IMR-90 (cell line): ENCODE results near the gene NEURL2. TPM values are rescaled to one million over a fixed set of nuclear protein-coding genes. Genes with fewer than 3 reads are reported as not detected.

Source experiments
- ATAC-seq: fragments of 200-7000 bp; cut with Tn5 transposase; 2 replicates; pipeline ENCODE4 v1.9.1; 2020; ENCODE audit warnings: low read depth, mild to moderate bottlenecking, moderate library complexity
- BruUV-seq: library from RNA; stranded (reverse); fragments of 400-500 nt; replicated peaks from 2 replicates; lab custom pipeline; 2021; lab: Mats Ljungman, UMichigan
- CTCF ChIA-PET: fragments of 300-600 bp; formaldehyde crosslinking; extraction: SDS; loops from one replicate; lab custom pipeline; 2021; ENCODE audit warnings: antibody characterized with exemption; lab: Yijun Ruan, JAX
- POLR2A ChIA-PET: fragments of 300-600 bp; sonication (Branson Sonifier 250); formaldehyde crosslinking; loops from one replicate; lab custom pipeline; 2022; ENCODE audit warnings: antibody characterized with exemption; ENCODE audit not compliant: unreplicated experiment; lab: Charles Lee
- DNase-seq: peaks from one replicate; pipeline ENCODE4 v3.0.0; 2013
- H2AFZ ChIP-seq: replicated peaks from 2 replicates; pipeline ENCODE3; 2013; ENCODE audit warnings: low read length, mild to moderate bottlenecking; ENCODE audit not compliant: poor library complexity
- H2AK5ac ChIP-seq: 2 replicates; pipeline ENCODE4 v1.6.1; 2013; ENCODE audit warnings: low read depth, low read length, inconsistent platforms
- H2AK9ac ChIP-seq: replicated peaks from 2 replicates; pipeline ENCODE3; 2013; ENCODE audit warnings: mild to moderate bottlenecking, low read depth, low read length, moderate library complexity; ENCODE audit not compliant: poor library complexity
- H2BK120ac ChIP-seq: 2 replicates; pipeline ENCODE4 v1.6.1; 2013; ENCODE audit warnings: low read depth, low read length, inconsistent platforms
- H2BK15ac ChIP-seq: 3 replicates; pipeline ENCODE4 v1.6.1; 2013; ENCODE audit warnings: low read depth, low read length, inconsistent platforms
- H2BK20ac ChIP-seq: 2 replicates; pipeline ENCODE4 v1.6.1; 2013; ENCODE audit warnings: low read depth, mild to moderate bottlenecking, inconsistent platforms, low read length, moderate library complexity
- H2BK5ac ChIP-seq: 2 replicates; pipeline ENCODE4 v1.6.1; 2013; ENCODE audit warnings: mild to moderate bottlenecking, low read depth, low read length, inconsistent platforms; ENCODE audit not compliant: poor library complexity, severe bottlenecking
- H3K14ac ChIP-seq: replicated peaks from 2 replicates; pipeline ENCODE4 v1.6.1; 2013; ENCODE audit warnings: low read depth, low read length, inconsistent platforms
- H3K18ac ChIP-seq: 2 replicates; pipeline ENCODE4 v1.6.1; 2013; ENCODE audit warnings: low read depth, low read length, control low read depth
- H3K23ac ChIP-seq: 2 replicates; pipeline ENCODE4 v1.6.1; 2013; ENCODE audit warnings: low read depth, low read length, inconsistent platforms
- H3K27ac ChIP-seq: 2 replicates; pipeline ENCODE4 v1.5.1; 2013; ENCODE audit warnings: mild to moderate bottlenecking, control low read depth, low read length; ENCODE audit not compliant: insufficient read depth
- H3K27me3 ChIP-seq: 2 replicates; pipeline ENCODE4 v1.6.1; 2013; ENCODE audit warnings: low read length; ENCODE audit not compliant: control insufficient read depth, insufficient read depth
- H3K36me3 ChIP-seq: 2 replicates; pipeline ENCODE4 v1.6.1; 2013; ENCODE audit warnings: low read length, mixed read lengths; ENCODE audit not compliant: control insufficient read depth, insufficient read depth
- H3K4ac ChIP-seq: 2 replicates; pipeline ENCODE4 v1.6.1; 2013; ENCODE audit warnings: low read depth, low read length, inconsistent platforms
- H3K4me1 ChIP-seq: 2 replicates; pipeline ENCODE4 v1.6.1; 2013; ENCODE audit warnings: low read length, mixed read lengths; ENCODE audit not compliant: control insufficient read depth, insufficient read depth
- H3K4me2 ChIP-seq: 2 replicates; pipeline ENCODE4 v1.6.1; 2013; ENCODE audit warnings: low read depth, mild to moderate bottlenecking, control low read depth, low read length, moderate library complexity
- H3K4me3 ChIP-seq: 2 replicates; pipeline ENCODE4 v1.5.1; 2013; ENCODE audit warnings: low read depth, mild to moderate bottlenecking, control low read depth, low read length, moderate library complexity; ENCODE audit not compliant: insufficient read depth
- H3K56ac ChIP-seq: 2 replicates; pipeline ENCODE4 v1.6.1; 2013; ENCODE audit warnings: low read length, inconsistent platforms; ENCODE audit not compliant: insufficient read depth; ENCODE audit errors: extremely low read depth
- H3K79me1 ChIP-seq, 2 experiments: 2 replicates each; pipeline ENCODE4 v1.6.1; 2013; ENCODE audit warnings: low read length in 2 of 2, inconsistent platforms in 1 of 2, low read depth in 1 of 2
- H3K9ac ChIP-seq: 2 replicates; pipeline ENCODE4 v1.6.1; 2013; ENCODE audit warnings: low read depth, low read length, control low read depth
- H3K9me1 ChIP-seq: 2 replicates; pipeline ENCODE4 v1.6.1; 2013; ENCODE audit warnings: low read length, inconsistent platforms; ENCODE audit not compliant: insufficient read depth
- H3K9me3 ChIP-seq: 2 replicates; pipeline ENCODE4 v1.6.1; 2013; ENCODE audit warnings: low read length; ENCODE audit not compliant: control insufficient read depth, insufficient read depth
- H4K20me1 ChIP-seq: 2 replicates; pipeline ENCODE4 v1.6.1; 2013; ENCODE audit warnings: low read length, inconsistent platforms; ENCODE audit not compliant: insufficient read depth
- H4K5ac ChIP-seq: 2 replicates; pipeline ENCODE4 v1.6.1; 2013; ENCODE audit warnings: mild to moderate bottlenecking, low read depth, low read length, control low read depth
- H4K8ac ChIP-seq, 2 experiments: 2 replicates each; pipeline ENCODE4 v1.6.1; 2013; ENCODE audit warnings: low read depth in 2 of 2, low read length in 2 of 2, control low read depth in 1 of 2, inconsistent platforms in 1 of 2
- H4K91ac ChIP-seq: 2 replicates; pipeline ENCODE4 v1.6.1; 2013; ENCODE audit warnings: low read depth, low read length, inconsistent platforms; ENCODE audit not compliant: insufficient read depth
- BHLHE40 ChIP-seq: fragments of 150-350 bp; IDR thresholded peaks from 2 replicates; pipeline ENCODE4 v1.6.1; 2016; ENCODE audit warnings: mild to moderate bottlenecking, low read depth, low read length
- CEBPB ChIP-seq: IDR thresholded peaks from 2 replicates; pipeline ENCODE4 v1.6.1; 2012; ENCODE audit warnings: low read depth, low read length, improper control_type of control experiment
- CHD1 ChIP-seq: IDR thresholded peaks from 2 replicates; pipeline ENCODE4 v1.6.1; 2012; ENCODE audit warnings: low read depth, low read length, improper control_type of control experiment
- CTCF ChIP-seq: conservative IDR thresholded peaks from 2 replicates; pipeline ENCODE4 v1.5.1; 2012; ENCODE audit warnings: mild to moderate bottlenecking, low read depth, low read length, improper control_type of control experiment
- ELK1 ChIP-seq: fragments of 150-350 bp; IDR thresholded peaks from 2 replicates; pipeline ENCODE4 v1.6.1; 2016; ENCODE audit warnings: low read depth, mild to moderate bottlenecking, low read length, moderate library complexity, borderline replicate concordance
- FOS ChIP-seq: fragments of 150-350 bp; IDR thresholded peaks from 2 replicates; pipeline ENCODE4 v1.6.1; 2016; ENCODE audit warnings: low read depth, low read length
- MAFK ChIP-seq: IDR thresholded peaks from 2 replicates; pipeline ENCODE4 v1.6.1; 2012; ENCODE audit warnings: low read depth, low read length, improper control_type of control experiment
- MAZ ChIP-seq: IDR thresholded peaks from 2 replicates; pipeline ENCODE4 v1.6.1; 2012; ENCODE audit warnings: low read depth, mild to moderate bottlenecking, low read length, improper control_type of control experiment, moderate library complexity, borderline replicate concordance
- MXI1 ChIP-seq: IDR thresholded peaks from 2 replicates; pipeline ENCODE4 v1.6.1; 2012; ENCODE audit warnings: low read depth, mild to moderate bottlenecking, low read length, moderate library complexity, borderline replicate concordance
- NFE2L2 ChIP-seq: fragments of 150-350 bp; IDR thresholded peaks from 2 replicates; pipeline ENCODE4 v1.6.1; 2016; ENCODE audit warnings: low read depth, mild to moderate bottlenecking, low read length
- POLR2A ChIP-seq: IDR thresholded peaks from 2 replicates; pipeline ENCODE4 v1.6.1; 2012; ENCODE audit warnings: mild to moderate bottlenecking, low read depth, low read length
- RAD21 ChIP-seq: IDR thresholded peaks from 2 replicates; pipeline ENCODE4 v1.6.1; 2012; ENCODE audit warnings: low read length, improper control_type of control experiment
- RCOR1 ChIP-seq: IDR thresholded peaks from 2 replicates; pipeline ENCODE4 v1.6.1; 2012; ENCODE audit warnings: mild to moderate bottlenecking, low read length, improper control_type of control experiment; ENCODE audit not compliant: insufficient replicate concordance
- RFX5 ChIP-seq: IDR thresholded peaks from 2 replicates; pipeline ENCODE4 v1.8.0; 2012; ENCODE audit warnings: low read depth, mild to moderate bottlenecking, low read length, moderate library complexity
- SMC3 ChIP-seq: fragments of 150-350 bp; IDR thresholded peaks from 2 replicates; pipeline ENCODE4 v1.6.1; 2016; ENCODE audit warnings: low read depth, mild to moderate bottlenecking, antibody characterized with exemption, low read length, moderate library complexity
- USF2 ChIP-seq: fragments of 150-350 bp; IDR thresholded peaks from 2 replicates; pipeline ENCODE4 v1.6.1; 2017; ENCODE audit warnings: mild to moderate bottlenecking, antibody characterized with exemption, low read length, low read depth
- WGBS, 2 experiments: methylation state at CpG; one replicate each; pipeline versions ENCODE4 v1.1.5 to v1.1.7; 2013; ENCODE audit warnings: missing lambda C conversion rate in 2 of 2; ENCODE audit not compliant: insufficient read length in 1 of 2; ENCODE audit errors: extremely low coverage in 2 of 2; 5-methylcytosine and 5-hydroxymethylcytosine counted together
- dilution Hi-C: fragments of 300-500 bp; cut with HindIII; formaldehyde crosslinking; loops from one replicate; pipeline ENCODE4 v1.14.3; 2018; ENCODE audit warnings: low sequenced_read_pairs; ENCODE audit not compliant: unreplicated experiment
- in situ Hi-C: fragments of 300-500 bp; cut with MboI; formaldehyde crosslinking; loops from 3 replicates; pipeline ENCODE4 v1.14.3; 2019; ENCODE audit warnings: low sequenced_read_pairs, inconsistent platforms, mixed read lengths
- intact Hi-C: fragments of 100-400 bp; cut with micrococcal nuclease; formaldehyde crosslinking; loops from 2 replicates; pipeline ENCODE4 v1.10.0; 2022
- polyA plus RNA-seq, 3 experiments: library from polyadenylated mRNA; depleted of rRNA; stranded (reverse); fragments of >200 nt; gene quantifications; 2 replicates each; pipeline ENCODE4 v1.2.3, GENCODE V29; 2012; ENCODE audit warnings: low replicate concordance in 1 of 3
- total RNA-seq: library from RNA; depleted of rRNA; stranded (reverse); fragments of >200 nt; gene quantifications from 2 replicates; pipeline ENCODE4 v1.2.3, GENCODE V29; 2012

Gene NEURL2
- total and polyA plus RNA-seq, 2 of the 4 experiments (the other 2 are of a cell fraction) = 1.1 to 2.5 TPM

- Histone ChIP-seq H3K4me3 (no peak overlapping the region), H3K4me2 (no peak overlapping the region), H3K36me3 (peaks cover 57% of the 10 kb centered on the region), H4K20me1 (peaks cover 3% of the 10 kb centered on the region; the same call in 1 of the 2 replicates), H2BK20ac (no peak overlapping the region), H4K8ac (no peak overlapping the region), H2AK5ac (no peak overlapping the region), H3K18ac (no peak overlapping the region), H3K9ac (no peak overlapping the region), H4K91ac (no peak overlapping the region), H3K27ac (no peak overlapping the region), H3K4ac (no peak overlapping the region), H3K14ac (no peak overlapping the region), H3K27me3 (no peaks in the 10 kb centered on the region), H3K9me1 (0 out of 2 replicates have a peak, but pooled peaks cover 3% of the 10 kb centered on the region), H3K79me1 (peaks cover 19 to 37% of the 10 kb centered on the region in 2 experiments), H2BK15ac (no peak overlapping the region), H3K56ac (no peak overlapping the region), H2AFZ (no peak overlapping the region), H2BK5ac (no peak overlapping the region), H3K23ac (no peak overlapping the region; the same call in 1 of the 2 replicates), H2BK120ac (no peak overlapping the region), H4K5ac (no peak overlapping the region), H2AK9ac (no peak overlapping the region), H3K4me1 (peaks cover 3% of the 10 kb centered on the region; the same call in 1 of the 2 replicates), H3K9me3 (no peaks in the 10 kb centered on the region)
- dilution Hi-C loops (no loop called here), in situ Hi-C loops (no loop called here), intact Hi-C loops (no loop called here)
- BruUV-seq = no TSS peak
- TF ChIP-seq RCOR1 = no peak
- no peak for TF ChIP-seq POLR2A
- TF ChIP-seq RAD21 = no peak
- TF ChIP-seq RFX5 = no peak
- no peak for TF ChIP-seq CHD1
- TF ChIP-seq NFE2L2 = no peak
- TF ChIP-seq BHLHE40 = no peak
- TF ChIP-seq CEBPB = no peak
- no peak for TF ChIP-seq FOS
- no peak for TF ChIP-seq ELK1
- TF ChIP-seq MAZ = no peak
- no peak for TF ChIP-seq USF2
- TF ChIP-seq MAFK = no peak
- no peak for TF ChIP-seq SMC3
- TF ChIP-seq CTCF = no peak
- no peak for TF ChIP-seq MXI1
- no peak for ATAC-seq
- ChIA-PET CTCF (no interaction called here), POLR2A (no interaction called here)
- WGBS, 2 experiments = no CpG with 5 or more reads among the region's 3 CpGs
- no peak for DNase-seq
Observed at GRCh38 chr20:45940053-45940452, 49.0 kb upstream of the NEURL2 start.
